ENCODE data around the gene PVALB.

Gene PVALB

DNA sequence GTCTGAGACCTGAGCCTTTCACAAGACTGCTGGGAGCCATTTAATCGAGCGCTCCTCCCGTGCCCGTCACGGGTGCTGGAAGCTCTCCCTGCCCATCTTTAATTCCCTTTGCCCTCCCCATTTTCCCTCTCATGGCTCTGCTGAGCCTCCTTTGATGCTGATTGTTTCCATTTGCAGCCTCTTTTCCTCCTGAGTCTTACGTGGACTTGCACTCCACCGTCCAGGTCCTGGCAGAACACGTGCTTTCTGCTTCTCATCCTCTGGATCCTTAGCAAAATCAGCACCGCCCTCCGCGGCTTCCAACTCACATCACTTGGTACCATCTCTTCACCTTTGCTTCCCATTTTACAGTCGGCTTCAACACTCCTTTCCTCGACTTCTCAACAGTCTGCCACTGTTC, 48.2 kb downstream of the PVALB start:
- TF ChIP-seq, protein P1, sequence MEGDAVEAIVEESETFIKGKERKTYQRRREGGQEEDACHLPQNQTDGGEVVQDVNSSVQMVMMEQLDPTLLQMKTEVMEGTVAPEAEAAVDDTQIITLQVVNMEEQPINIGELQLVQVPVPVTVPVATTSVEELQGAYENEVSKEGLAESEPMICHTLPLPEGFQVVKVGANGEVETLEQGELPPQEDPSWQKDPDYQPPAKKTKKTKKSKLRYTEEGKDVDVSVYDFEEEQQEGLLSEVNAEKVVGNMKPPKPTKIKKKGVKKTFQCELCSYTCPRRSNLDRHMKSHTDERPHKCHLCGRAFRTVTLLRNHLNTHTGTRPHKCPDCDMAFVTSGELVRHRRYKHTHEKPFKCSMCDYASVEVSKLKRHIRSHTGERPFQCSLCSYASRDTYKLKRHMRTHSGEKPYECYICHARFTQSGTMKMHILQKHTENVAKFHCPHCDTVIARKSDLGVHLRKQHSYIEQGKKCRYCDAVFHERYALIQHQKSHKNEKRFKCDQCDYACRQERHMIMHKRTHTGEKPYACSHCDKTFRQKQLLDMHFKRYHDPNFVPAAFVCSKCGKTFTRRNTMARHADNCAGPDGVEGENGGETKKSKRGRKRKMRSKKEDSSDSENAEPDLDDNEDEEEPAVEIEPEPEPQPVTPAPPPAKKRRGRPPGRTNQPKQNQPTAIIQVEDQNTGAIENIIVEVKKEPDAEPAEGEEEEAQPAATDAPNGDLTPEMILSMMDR (IDR thresholded peaks at IDR 0.05; ENCODE audit: low read depth, low read length), result no peak
- Histone ChIP-seq H3K27me3 (no peaks in the 10 kb centered on the region), H3K4me3 (ENCODE audit: low read depth, low read length) (no peak overlapping the region), H3K9me3 (no peaks in the 10 kb centered on the region), H3K36me3 (no peaks in the 10 kb centered on the region), H3K4me1 (no peaks in the 10 kb centered on the region)
- no peak for DNase-seq

DNA sequence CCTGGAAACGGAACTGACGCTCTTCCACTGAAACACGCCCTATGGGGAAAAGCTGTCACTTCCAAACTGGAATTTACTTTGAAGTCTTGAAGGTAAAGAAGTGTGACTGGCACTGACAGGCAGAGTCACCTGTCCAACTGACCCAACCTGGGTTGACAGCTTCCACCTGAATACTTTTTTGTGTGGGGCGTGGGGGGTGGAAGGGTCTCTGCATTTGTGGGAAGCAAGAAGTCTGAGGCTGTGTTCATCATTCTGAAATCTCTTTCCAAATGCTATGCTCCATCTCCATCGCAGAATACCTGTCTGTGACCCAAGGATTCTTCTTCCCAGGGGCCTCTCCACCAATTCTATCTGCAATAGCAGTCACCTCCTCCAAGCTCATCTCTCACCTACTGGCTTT, 48.7 kb downstream of the PVALB start:
- H3K9me3 ChIP-seq, result no peaks in the 10 kb centered on the region
- no peaks in the 10 kb centered on the region for H3K4me1 ChIP-seq
- DNase-seq, result peak; percentile 0
- H3K27me3 ChIP-seq, result no peaks in the 10 kb centered on the region
- TF ChIP-seq, protein P1 (IDR thresholded peaks at IDR 0.05; ENCODE audit: low read depth, low read length), result no peak
- H3K4me3 ChIP-seq (ENCODE audit: low read depth, low read length), result no peak overlapping the region
- H3K36me3 ChIP-seq, result no peaks in the 10 kb centered on the region

DNA sequence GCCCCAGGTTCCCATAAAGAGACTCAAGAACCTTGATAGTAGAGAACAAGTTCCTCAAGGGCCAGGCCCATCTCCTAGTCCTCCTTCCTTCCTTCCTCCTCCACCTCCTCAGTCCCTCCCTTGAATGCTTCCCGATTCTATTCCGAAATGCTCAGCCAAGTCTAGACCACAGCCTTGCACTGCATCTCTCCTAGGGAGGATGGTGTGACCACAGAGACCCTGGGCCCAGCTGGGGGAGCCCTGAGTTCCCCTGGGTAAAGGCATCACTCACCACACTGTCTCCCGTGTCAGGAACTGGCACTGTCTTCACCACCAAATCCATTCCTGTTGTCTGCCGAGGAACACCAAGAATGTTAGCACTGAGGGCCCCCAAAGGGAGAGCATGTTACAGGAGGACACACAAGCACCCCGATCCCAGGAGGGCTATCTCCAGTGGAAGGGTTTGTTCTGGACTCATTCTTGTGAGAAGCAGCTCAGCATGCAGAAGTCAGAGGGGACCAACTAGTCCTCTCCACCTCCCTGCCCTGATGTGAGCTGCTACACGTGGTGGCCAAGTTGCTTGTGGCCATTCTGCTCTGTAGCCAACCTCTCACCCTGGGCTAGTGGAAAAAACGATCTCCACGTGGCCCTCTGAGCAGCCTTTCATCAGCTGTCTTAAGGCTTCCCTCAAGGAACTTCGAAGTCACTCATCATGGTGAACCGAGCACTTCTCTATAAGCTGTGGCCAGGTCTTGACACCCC, 49.6 kb downstream of the PVALB start:
- Histone ChIP-seq H3K27me3 (no peaks in the 10 kb centered on the region), H3K4me3 (ENCODE audit: low read depth, low read length) (no peak overlapping the region), H3K9me3 (no peaks in the 10 kb centered on the region), H3K4me1 (no peaks in the 10 kb centered on the region), H3K36me3 (no peaks in the 10 kb centered on the region)
- TF ChIP-seq, protein P1 (IDR thresholded peaks at IDR 0.05; ENCODE audit: low read depth, low read length), result no peak
- no peak for DNase-seq

DNA sequence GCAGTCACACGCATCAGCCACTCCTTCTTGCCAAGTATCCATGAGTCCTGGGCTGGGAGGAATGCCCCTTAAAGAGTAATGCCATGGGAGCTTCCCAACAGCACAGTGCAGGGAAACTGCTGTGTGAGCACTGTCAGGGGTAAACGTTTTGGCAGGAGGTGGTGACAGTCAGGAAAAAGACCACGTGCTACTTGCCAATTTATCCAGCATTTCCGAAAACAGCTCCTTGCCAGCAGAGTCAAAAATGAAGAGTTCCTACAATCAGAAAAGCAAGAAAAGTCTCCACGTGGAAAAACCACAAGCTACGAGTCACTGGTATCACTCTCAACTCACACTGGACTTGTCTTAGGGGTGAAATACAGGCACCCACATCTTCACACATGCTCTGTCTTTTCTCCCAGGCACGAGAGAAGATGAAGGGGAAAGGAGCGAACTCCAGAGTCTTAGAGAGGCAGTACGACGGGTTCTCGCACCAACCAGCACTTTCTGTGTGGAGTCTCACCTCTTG, 50.8 kb downstream of the PVALB start:
- Histone ChIP-seq H3K9me3 (no peaks in the 10 kb centered on the region), H3K4me3 (ENCODE audit: low read depth, low read length) (no peak overlapping the region), H3K27me3 (no peaks in the 10 kb centered on the region), H3K4me1 (no peaks in the 10 kb centered on the region), H3K36me3 (no peaks in the 10 kb centered on the region)
- TF ChIP-seq, protein P1 (IDR thresholded peaks at IDR 0.05; ENCODE audit: low read depth, low read length), result no peak
- peak; percentile 3 for DNase-seq

DNA sequence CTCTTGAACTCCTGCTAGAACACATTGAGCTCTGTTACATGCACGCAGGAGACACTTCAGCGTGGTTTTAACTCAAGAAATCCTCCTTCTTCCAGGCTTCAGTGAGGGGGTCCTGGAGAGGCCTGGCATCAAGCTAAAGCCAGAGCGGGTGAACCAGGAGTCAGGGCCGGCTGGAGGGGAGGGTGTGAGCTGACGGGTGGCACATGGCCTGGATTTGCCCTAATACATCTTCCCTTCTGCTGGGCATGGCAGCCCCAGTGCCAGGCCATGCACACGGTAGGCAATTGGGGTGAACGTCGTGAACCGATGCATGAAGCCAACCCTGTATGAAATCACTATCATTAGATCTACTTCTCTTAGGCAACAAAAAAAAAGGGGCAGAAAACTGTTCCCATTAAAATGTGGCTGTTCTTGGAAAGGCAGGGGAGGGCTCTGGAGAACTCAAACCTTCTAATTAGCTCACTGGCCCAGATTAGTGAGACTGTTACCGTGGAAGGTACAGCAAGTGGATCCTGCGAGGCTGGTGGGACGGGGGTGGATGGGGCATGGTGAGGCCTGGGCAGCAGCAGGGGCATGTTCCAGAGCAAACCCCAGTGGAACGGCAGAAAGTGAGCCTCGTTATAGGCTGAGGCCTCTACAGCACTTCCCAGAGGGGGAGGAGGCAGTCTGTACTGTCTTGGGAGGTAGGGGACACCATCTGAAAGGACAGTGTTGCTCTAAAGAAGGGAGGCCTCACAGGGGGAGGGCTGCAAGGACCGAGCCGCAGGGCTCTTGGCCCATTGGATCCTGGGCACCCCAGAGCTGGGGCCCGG, 51.5 kb downstream of the PVALB start:
- H3K27me3 ChIP-seq, result no peaks in the 10 kb centered on the region
- DNase-seq, result peak; percentile 4
- H3K4me3 ChIP-seq (ENCODE audit: low read depth, low read length), result no peak overlapping the region
- no peaks in the 10 kb centered on the region for H3K9me3 ChIP-seq
- TF ChIP-seq, protein P1 (IDR thresholded peaks at IDR 0.05; ENCODE audit: low read depth, low read length), result no peak
- no peaks in the 10 kb centered on the region for H3K4me1 ChIP-seq
- H3K36me3 ChIP-seq, result no peaks in the 10 kb centered on the region

DNA sequence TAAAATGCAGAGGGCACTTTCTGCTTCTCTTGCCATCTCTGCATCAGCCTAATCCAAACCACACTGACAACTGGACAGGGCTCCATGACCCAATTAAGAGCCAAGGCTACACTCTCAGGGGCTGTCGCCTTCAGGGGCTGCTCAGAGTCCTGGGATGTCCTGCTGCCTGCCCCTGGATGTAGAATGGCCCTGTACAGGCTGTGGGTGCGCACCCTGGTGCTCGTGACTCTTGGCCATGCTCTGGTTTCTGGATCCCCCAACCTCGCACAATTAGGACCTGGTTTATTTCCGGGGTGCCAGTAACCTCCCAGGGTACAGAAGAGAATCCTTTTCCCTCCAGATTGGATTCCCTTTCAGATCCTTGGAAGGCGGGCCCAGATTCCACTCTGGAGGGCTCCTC, 52.2 kb downstream of the PVALB start:
- DNase-seq, result peak; percentile 1
- Histone ChIP-seq H3K9me3 (no peaks in the 10 kb centered on the region), H3K4me1 (no peaks in the 10 kb centered on the region), H3K27me3 (no peaks in the 10 kb centered on the region), H3K36me3 (no peaks in the 10 kb centered on the region), H3K4me3 (ENCODE audit: low read depth, low read length) (no peak overlapping the region)
- TF ChIP-seq, protein P1 (IDR thresholded peaks at IDR 0.05; ENCODE audit: low read depth, low read length), result no peak
